Mesendoderm (in vitro differentiated cells): ENCODE measurements around the gene C2CD5.
"Not testable (repeated sequence)": the region's sequence is repeated elsewhere in the genome, so short reads cannot be mapped to it uniquely, and the experiment has no call there.

Source experiments
- DNase-seq: peaks from one replicate; pipeline ENCODE4 v3.0.0; 2013
- H2AK5ac ChIP-seq: 2 replicates; pipeline ENCODE4 v1.6.1; 2013; ENCODE audit warnings: low read length, inconsistent platforms
- H2BK120ac ChIP-seq: 2 replicates; pipeline ENCODE4 v1.6.1; 2013; ENCODE audit warnings: low read depth, mild to moderate bottlenecking, low read length, moderate library complexity, mixed read lengths
- H2BK15ac ChIP-seq: replicated peaks from 2 replicates; pipeline ENCODE4 v1.6.1; 2013; ENCODE audit warnings: low read depth, mild to moderate bottlenecking, moderate library complexity
- H2BK5ac ChIP-seq: 2 replicates; pipeline ENCODE4 v1.6.1; 2013; ENCODE audit warnings: low read length, inconsistent platforms
- H3K18ac ChIP-seq: 2 replicates; pipeline ENCODE4 v1.6.1; 2013; ENCODE audit warnings: mild to moderate bottlenecking, low read length, mixed read lengths
- H3K23ac ChIP-seq: one replicate; pipeline ENCODE4 v1.6.1; 2013; ENCODE audit warnings: low read length
- H3K27ac ChIP-seq: 2 replicates; pipeline ENCODE4 v1.5.1; 2013; ENCODE audit warnings: low read depth, mild to moderate bottlenecking, inconsistent platforms, low read length, moderate library complexity
- H3K27me3 ChIP-seq: 2 replicates; pipeline ENCODE4 v1.6.1; 2013; ENCODE audit warnings: low read length, control low read depth, mild to moderate bottlenecking, inconsistent platforms; ENCODE audit not compliant: insufficient read depth, poor library complexity
- H3K36me3 ChIP-seq: 2 replicates; pipeline ENCODE4 v1.6.1; 2013; ENCODE audit warnings: low read length, inconsistent platforms; ENCODE audit not compliant: control insufficient read depth, insufficient read depth
- H3K4ac ChIP-seq: one replicate; pipeline ENCODE4 v1.6.1; 2013; ENCODE audit warnings: low read depth, mild to moderate bottlenecking, low read length, moderate library complexity
- H3K4me1 ChIP-seq: 2 replicates; pipeline ENCODE4 v1.6.1; 2013; ENCODE audit warnings: low read depth, low read length, inconsistent platforms; ENCODE audit not compliant: control insufficient read depth
- H3K4me2 ChIP-seq: 2 replicates; pipeline ENCODE4 v1.6.1; 2013; ENCODE audit warnings: low read length
- H3K4me3 ChIP-seq: 2 replicates; pipeline ENCODE4 v1.5.1; 2013; ENCODE audit warnings: mild to moderate bottlenecking, low read length
- H3K56ac ChIP-seq: one replicate; pipeline ENCODE4 v1.6.1; 2013; ENCODE audit warnings: low read length
- H3K79me1 ChIP-seq: 2 replicates; pipeline ENCODE4 v1.6.1; 2013; ENCODE audit warnings: low read length, inconsistent platforms
- H3K79me2 ChIP-seq: 2 replicates; pipeline ENCODE4 v1.6.1; 2013; ENCODE audit warnings: mild to moderate bottlenecking, low read length; ENCODE audit not compliant: control insufficient read depth, insufficient read depth
- H3K9ac ChIP-seq: 2 replicates; pipeline ENCODE4 v1.6.1; 2013; ENCODE audit warnings: low read length, inconsistent platforms
- H4K5ac ChIP-seq: one replicate; pipeline ENCODE4 v1.6.1; 2013; ENCODE audit warnings: low read length
- H4K8ac ChIP-seq: one replicate; pipeline ENCODE4 v1.6.1; 2013; ENCODE audit warnings: low read depth, mild to moderate bottlenecking, control low read depth, low read length, moderate library complexity
- WGBS: extraction: QIAGEN DNeasy Blood & Tissue Kit; methylation state at CpG from one replicate; pipeline ENCODE4 v1.1.7; 2013; ENCODE audit warnings: low lambda C conversion rate, missing lambda C conversion rate; ENCODE audit not compliant: insufficient coverage; ENCODE audit errors: extremely low coverage; 5-methylcytosine and 5-hydroxymethylcytosine counted together

C2CD5 gene

GRCh38 chr12:22554750-22555149 lies 10.4 kb upstream of the C2CD5 start:
- DNase-seq, H4K5ac ChIP-seq: not testable (repeated sequence)

GRCh38 chr12:22551624-22552023 lies 7.3 kb upstream of the C2CD5 start:
- Histone ChIP-seq H4K8ac (no peak overlapping the region), H2BK15ac (no peak overlapping the region), H2BK5ac (no peak overlapping the region), H3K27me3 (no peaks in the 10 kb centered on the region), H3K4me3 (no peak overlapping the region), H3K27ac (no peak overlapping the region), H3K79me1 (no peaks in the 10 kb centered on the region), H3K4me1 (no peaks in the 10 kb centered on the region), H3K4me2 (no peak overlapping the region), H3K4ac (no peak overlapping the region), H3K36me3 (no peaks in the 10 kb centered on the region), H3K9ac (no peak overlapping the region), H4K5ac (no peak overlapping the region), H3K23ac (no peak overlapping the region), H3K79me2 (no peaks in the 10 kb centered on the region), H2BK120ac (no peak overlapping the region), H3K18ac (no peak overlapping the region), H3K56ac (no peak overlapping the region), H2AK5ac (no peak overlapping the region)
- no peak for DNase-seq

More at GRCh38 chr12:22554750-22555149, 10.4 kb upstream of the C2CD5 start:
- no CpG with 5 or more reads among the region's 4 CpGs for WGBS
- H2AK5ac ChIP-seq, H3K4me2 ChIP-seq, H3K56ac ChIP-seq, H3K4ac ChIP-seq, H2BK15ac ChIP-seq, H3K79me2 ChIP-seq, H3K23ac ChIP-seq, H3K18ac ChIP-seq, H3K9ac ChIP-seq, H2BK5ac ChIP-seq, H3K4me1 ChIP-seq, H3K79me1 ChIP-seq, H3K4me3 ChIP-seq, H3K27ac ChIP-seq, H4K8ac ChIP-seq, H3K36me3 ChIP-seq, H3K27me3 ChIP-seq, H2BK120ac ChIP-seq: not testable (repeated sequence)

GRCh38 chr12:22545255-22545654 lies 913 bp upstream of the C2CD5 start:
- Histone ChIP-seq H3K56ac (no peak overlapping the region), H3K79me2 (no peaks in the 10 kb centered on the region), H4K5ac (no peak overlapping the region), H2AK5ac (no peak overlapping the region), H3K4me3 (no peak overlapping the region), H2BK120ac (no peak overlapping the region), H3K9ac (no peak overlapping the region), H3K23ac (no peak overlapping the region), H3K4me1 (peaks cover 3% of the 10 kb centered on the region), H2BK5ac (no peak overlapping the region), H3K27me3 (no peaks in the 10 kb centered on the region), H3K79me1 (peaks cover 2% of the 10 kb centered on the region), H4K8ac (no peak overlapping the region), H3K18ac (no peak overlapping the region), H3K36me3 (no peaks in the 10 kb centered on the region), H3K4me2 (no peak overlapping the region), H2BK15ac (no peak overlapping the region), H3K4ac (peak overlapping the region; percentile 24), H3K27ac (no peak overlapping the region)
- no CpG with 5 or more reads among the region's 6 CpGs for WGBS
- DNase-seq: no peak

DNA sequence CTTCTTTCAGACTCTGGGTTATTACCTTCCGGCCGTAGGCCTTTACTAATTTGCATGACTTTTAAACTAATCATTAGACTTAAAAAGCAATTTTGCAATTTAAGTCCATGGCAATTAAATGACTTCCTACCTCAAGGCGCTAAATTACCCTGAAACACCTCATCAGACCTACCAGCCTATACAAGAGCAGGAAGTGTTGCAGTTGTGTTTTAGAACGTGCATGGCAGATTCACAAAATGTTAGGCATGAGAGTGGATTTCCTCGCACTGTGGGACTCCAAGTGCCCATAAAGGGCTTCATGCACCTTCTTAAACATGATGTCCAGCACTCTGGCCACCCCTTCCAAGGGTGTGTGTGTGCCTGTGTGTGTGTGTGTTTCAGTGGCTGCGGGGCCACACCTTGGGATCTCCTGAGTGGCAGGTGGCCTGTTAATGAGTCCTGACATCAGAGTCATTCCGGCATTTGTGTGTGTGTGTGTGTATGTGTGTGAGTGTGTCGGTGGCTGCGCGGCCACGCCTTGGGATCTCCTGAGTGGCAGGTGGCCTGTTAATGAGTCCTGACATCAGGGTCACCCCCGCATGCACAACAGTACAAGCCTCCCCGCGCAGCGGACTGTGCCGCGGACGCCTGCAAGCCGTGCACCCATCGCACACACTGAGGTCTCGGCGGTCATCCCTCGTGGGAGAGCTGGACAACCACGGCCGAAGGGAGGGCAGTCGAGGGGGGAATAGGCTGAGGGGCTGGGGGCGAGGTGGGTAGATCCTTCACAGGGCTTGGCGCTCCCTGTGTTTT lies 900 bp downstream of the C2CD5 start:
- H3K27me3 ChIP-seq: no peaks in the 10 kb centered on the region
- H3K56ac ChIP-seq: peak overlapping the region; percentile 98
- no peak overlapping the region for H3K4ac ChIP-seq
- H4K8ac ChIP-seq: no peak overlapping the region
- no CpG with 5 or more reads among the region's 28 CpGs for WGBS
- H3K23ac ChIP-seq: no peak overlapping the region
- no peaks in the 10 kb centered on the region for H3K36me3 ChIP-seq
- H3K4me1 ChIP-seq: peaks cover 3% of the 10 kb centered on the region
- H3K79me1 ChIP-seq: peaks cover 2% of the 10 kb centered on the region
- peak; percentile 38 for DNase-seq
- no peak overlapping the region for H3K27ac ChIP-seq
- peak overlapping the region; percentile 96 for H3K4me3 ChIP-seq
- H3K9ac ChIP-seq: peak overlapping the region; percentile 95
- H3K79me2 ChIP-seq: no peaks in the 10 kb centered on the region
- H2BK15ac ChIP-seq: no peak overlapping the region
- no peak overlapping the region for H2BK120ac ChIP-seq
- H3K18ac ChIP-seq: no peak overlapping the region
- peak overlapping the region; percentile 91 for H3K4me2 ChIP-seq
- H2BK5ac ChIP-seq: no peak overlapping the region
- no peak overlapping the region for H2AK5ac ChIP-seq
- H4K5ac ChIP-seq: no peak overlapping the region

DNA sequence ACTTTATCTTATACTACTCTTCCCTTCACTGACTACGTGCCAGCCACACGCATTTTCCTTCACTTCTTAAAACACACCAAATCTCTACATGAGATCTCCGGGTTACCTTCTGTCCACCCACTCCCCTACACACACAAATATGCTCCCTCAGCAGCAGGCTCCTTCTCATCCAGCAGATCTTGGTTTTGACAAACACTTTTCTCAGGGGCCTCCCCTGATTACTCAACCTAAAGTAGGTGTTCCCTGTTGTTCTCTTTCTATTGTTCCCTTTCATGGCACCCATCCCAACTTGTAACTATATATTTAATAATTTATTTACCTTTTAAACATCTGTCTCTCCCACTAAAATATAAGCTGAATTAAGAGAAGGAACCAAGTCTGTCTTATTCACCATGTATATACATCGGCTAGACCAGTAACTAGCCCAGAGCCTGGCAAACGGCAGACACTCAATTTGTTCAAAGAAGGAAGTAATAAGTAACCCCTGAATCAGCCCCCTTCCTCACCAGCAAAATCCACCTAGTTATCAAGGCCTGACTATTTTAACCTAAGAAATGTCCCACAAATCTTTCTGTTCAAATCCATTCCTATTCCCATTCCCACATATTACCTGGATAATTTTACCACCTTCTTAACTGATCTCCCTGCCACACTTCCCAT lies 2.7 kb downstream of the C2CD5 start:
- no peak for DNase-seq
- no peak overlapping the region for H3K4ac ChIP-seq
- no peak overlapping the region for H4K5ac ChIP-seq
- H3K23ac ChIP-seq: no peak overlapping the region
- H3K36me3 ChIP-seq: no peaks in the 10 kb centered on the region
- H3K27ac ChIP-seq: no peak overlapping the region
- H3K79me2 ChIP-seq: no peaks in the 10 kb centered on the region
- H3K79me1 ChIP-seq: peaks cover 2% of the 10 kb centered on the region
- H3K9ac ChIP-seq: no peak overlapping the region
- H3K4me2 ChIP-seq: no peak overlapping the region
- H3K4me1 ChIP-seq: peaks cover 3% of the 10 kb centered on the region
- H2BK15ac ChIP-seq: no peak overlapping the region
- 100% methylated on average over 3 of the region's 5 CpGs for WGBS
- no peak overlapping the region for H4K8ac ChIP-seq
- no peak overlapping the region for H2BK120ac ChIP-seq
- no peak overlapping the region for H3K18ac ChIP-seq
- H3K27me3 ChIP-seq: no peaks in the 10 kb centered on the region
- no peak overlapping the region for H2BK5ac ChIP-seq
- no peak overlapping the region for H2AK5ac ChIP-seq
- H3K4me3 ChIP-seq: no peak overlapping the region
- no peak overlapping the region for H3K56ac ChIP-seq
